Mammary microvascular endothelial cell (primary cell): ENCODE data around the gene OAT. TPM values are rescaled to one million over a fixed set of nuclear protein-coding genes. Genes with fewer than 3 reads are reported as not detected.

Experiments used
- total RNA-seq: library from RNA; depleted of rRNA; stranded (reverse); fragments of >200 nt; gene quantifications from 2 replicates; pipeline ENCODE4 v1.2.3, GENCODE V29; 2015

The OAT gene
- 101 and 105 TPM in 2 replicates for total RNA-seq

GRCh38 chr10:124418726-124419501 lies at the start of gene OAT:
Gene OAT, minus strand, starts transcription at chr10:124418923. Its CDS starts 6,752 bp downstream, at chr10:124412171.

DNA sequence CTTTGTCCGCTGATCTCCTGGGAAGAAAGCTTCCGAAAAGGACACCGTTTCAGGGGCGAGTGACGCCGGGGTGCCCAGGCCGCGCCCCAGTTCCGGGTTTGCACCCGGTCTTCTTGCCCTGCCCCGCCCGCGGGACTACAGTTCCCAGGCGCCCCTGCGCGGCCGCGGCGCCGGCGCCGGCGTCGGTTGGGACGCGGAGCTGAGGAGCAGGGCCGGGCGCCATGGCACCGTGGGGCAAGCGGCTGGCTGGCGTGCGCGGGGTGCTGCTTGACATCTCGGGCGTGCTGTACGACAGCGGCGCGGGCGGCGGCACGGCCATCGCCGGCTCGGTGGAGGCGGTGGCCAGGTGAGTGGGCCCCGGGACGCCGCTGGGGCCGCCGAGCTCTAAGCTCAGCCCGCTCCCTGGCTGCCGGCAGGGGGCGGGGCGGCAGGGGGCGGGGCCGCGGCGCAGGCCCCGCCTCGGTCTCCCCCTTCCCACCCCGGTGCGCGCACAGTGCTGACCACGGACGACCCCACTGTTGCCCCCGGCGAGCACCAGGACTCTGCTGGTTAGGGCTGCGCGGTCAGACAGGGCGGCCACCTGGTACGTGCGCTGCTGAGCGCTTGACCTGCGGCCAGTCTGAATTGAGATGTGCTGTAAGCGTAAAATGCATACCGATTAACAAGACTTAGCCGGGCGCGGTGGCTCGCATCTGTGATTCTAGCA lies 43.1 kb upstream of the OAT start, which contains the start of gene LHPP:
TSS of gene LHPP (plus strand) at position 182 of the 706 bp plus-strand sequence. CDS start at position 222, 40 bp downstream.

DNA sequence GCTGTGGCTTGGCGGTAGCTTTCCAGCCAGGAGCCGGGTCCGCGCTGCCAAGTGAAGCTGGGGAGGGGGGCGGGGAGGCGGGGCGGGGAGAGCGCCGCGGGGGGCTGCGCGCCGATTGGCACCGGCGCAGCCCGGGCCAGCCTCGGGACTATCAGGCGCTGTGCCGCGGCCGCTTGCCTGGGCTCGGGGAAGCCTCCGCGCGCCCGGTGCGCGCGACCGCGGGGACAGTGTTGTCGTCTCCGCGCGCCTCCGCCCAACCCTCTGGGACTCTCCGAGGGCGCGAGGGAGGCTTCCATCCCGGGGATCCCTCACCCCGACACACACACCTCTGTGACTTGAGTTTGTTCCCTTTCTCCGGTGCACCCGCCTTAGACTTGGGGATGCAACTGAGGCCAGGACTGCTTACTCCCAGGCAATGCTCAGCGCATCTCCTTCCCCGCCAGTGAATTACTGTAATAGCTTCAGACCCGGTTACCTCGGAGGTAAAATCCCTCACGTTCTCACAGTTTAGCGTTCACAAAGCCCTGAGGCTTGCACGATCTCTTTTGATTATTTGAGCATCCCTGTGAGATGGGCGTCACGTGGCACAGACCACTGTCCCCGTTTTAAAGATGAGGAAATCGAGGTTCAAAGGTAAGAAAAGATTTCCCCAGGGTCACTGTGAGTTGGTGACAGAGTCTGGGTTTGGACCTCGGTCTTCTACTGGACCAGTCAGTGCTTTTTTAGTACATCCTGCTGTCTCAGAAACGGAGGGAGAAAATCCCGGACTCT lies 31.5 kb upstream of the OAT start, which contains the start of gene NKX1-2:
TSS of gene NKX1-2 (minus strand) at position 24 of the 771 bp plus-strand sequence. CDS start 92 bp downstream, outside the sequence.

Other genes with a start within 250 kb of the OAT start
- gene NKX1-2, start 31.1 kb upstream of the OAT start, total RNA-seq = not detected in 2 replicates
- gene LHPP, start 42.9 kb upstream of the OAT start, total RNA-seq = 5.1 and 6.3 TPM in 2 replicates